HG03139 (cell line): ENCODE measurements around the gene ARHGEF28.

Experiments
- ATAC-seq: cut with Tn5 transposase; IDR thresholded peaks from one replicate; pipeline ENCODE4 v1.9.1; 2021; ENCODE audit not compliant: unreplicated experiment

The ARHGEF28 gene

DNA sequence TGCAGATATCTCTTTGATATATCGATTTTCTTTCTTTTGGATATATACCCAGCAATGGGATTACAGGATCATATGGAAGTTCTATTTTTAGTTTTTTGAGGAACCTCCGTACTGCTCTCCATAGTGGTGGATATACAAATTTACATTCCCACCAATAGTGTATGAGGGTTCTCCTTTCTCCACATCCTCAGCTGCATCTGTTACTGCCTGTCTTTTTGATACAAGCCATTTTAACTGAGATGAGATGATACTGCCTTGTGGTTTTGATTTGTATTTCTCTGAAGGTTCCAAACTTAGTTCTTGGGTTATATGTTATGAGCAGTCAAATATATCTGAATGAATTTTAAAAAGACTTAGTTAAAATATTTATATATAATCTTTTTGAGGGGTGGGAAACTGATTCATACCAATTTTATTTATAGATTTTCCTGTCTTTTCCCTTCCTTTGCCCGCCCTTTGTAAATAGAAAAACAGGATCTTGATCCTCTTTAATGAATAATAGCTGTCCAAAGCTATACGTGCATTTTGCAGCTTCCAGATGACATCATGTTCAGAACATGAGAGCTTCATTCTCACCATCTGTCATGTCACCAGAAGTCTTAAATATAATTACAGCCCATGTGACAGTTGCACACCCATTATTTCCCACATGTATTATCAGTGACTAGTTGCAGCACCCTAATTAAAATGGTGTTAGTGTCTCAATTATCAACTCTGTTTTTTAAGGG lies 6.2 kb upstream of the ARHGEF28 start:
- no peak for ATAC-seq

DNA sequence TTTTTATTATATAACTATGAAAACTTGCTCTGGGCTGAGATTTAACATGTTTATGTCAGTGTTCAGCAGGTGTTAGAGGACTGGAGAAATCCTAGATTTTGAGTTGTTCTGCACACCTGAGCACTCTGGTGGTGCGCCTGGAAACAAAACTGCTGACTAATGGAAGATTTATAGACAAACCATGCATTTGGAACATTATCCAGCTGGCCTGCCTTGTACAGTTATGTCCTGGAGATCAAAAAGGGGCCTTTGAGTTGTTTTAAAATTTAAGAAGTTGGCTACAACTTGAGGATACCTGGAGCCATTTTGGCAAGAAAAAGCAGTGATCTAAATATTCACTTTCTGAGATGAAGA lies 5.7 kb upstream of the ARHGEF28 start:
- ATAC-seq, result no peak

DNA sequence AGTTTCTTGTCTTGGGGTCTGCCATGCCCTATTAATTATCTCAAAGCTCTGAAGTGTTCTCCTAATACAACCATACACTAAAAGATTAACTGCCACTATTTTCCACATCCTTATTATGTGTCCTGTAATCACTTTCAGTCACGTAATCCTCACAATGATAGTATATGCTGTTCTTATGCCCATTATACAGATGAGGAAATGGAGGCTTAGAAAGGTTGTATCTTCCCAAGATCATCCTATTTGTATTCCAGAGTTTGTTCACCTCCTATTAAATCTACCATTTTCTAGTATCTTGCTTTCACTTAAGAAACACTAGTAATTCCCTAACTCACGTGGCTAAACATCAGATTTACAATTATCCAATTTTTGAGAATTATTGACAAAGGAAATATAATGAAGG lies 2.9 kb upstream of the ARHGEF28 start:
- ATAC-seq, result no peak

DNA sequence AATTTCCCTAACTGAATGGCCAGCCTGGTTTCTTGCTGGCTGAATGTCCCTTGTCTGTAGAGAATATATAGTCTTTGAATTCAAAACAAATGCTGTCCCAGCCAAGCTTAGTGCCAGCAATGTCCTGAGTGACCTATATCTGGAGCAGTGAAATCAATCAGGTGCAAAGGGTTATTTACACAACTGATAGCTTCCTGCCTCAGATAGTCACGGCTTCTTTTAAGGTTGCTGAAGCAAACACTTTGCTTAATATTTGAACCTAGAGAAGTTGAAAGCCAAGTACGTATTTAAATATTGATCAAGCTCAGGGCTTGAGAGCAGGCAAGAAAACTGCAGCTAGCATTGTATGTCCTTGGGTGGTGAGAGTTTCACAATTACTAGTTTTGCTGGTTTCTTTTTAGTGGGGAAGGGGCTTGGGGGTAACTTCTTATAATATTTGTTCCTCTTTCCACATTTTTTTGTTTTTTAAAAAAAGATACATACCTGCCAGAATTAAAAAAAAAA lies 2.0 kb upstream of the ARHGEF28 start:
- no peak for ATAC-seq

DNA sequence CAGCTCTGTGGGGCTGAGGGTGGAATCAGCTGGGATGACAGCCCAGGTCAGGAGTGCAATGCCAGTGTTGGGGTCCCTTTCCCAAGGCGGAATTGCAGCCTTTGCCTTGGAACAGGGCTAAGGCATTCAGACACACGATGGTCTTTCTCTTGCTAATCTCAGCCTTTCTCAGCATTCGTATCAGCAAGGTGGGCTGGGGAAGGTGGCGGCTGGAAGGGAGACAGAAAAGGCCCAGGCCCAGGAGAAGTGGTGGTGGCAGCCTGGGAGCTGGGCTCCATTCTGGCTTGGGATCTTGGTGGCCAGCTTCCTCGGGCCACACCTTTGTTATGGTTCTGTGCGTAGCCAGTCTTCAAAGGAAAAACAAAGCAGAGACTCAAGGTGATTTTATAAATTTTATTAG lies 1.1 kb upstream of the ARHGEF28 start:
- ATAC-seq, result no peak

DNA sequence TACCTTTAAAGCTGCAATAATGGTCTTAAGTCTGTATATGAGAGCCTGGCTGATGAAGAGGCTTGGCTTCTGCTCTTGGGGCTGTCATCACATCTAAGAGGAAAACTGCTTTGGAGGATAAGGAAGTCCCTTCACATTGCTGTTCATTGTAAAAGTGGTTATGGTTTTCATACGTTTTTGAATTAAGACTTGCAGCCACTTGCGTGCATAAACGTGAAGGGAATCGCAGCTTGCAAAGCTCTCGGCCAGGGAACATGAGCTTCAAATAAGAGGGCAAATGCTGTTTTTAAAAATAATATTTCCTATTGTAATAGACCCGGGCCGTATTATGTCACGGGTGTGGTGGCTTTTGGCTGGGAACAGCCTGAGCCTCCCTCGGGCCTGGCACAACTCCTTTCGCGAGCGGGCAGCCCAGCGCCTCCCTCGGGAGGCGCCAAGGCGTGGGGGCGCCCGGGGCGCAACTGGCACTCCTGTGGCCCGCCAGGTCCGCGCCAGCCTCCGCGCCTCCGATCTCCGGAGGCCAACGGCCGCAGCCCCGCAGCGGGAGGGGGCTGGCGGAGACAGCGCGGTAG lies 538 bp upstream of the ARHGEF28 start:
- no peak for ATAC-seq

DNA sequence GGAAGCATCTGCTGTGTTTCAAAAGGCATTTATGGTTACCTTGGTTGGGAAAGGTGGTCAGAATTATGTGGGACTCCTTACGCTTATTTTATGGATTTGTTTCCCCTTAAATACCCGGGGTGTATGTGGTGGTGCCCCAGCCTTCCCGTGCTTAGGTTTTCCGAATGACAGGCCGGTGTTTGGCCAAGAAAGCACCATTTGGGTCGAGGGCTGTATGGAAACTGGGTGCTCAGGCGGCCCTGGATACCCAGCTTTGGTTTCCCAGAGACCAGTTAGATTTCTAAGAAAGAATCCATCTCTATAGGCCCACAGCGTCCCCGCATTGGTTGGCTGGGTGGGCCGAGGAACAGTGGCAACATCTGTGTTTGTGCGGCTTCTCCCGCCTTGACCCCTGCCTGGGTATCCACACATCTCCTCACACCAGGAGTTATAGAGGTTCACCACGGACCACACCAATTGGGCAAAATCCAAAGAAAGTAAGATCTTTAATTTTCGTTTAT lies 868 bp downstream of the ARHGEF28 start:
- no peak for ATAC-seq

DNA sequence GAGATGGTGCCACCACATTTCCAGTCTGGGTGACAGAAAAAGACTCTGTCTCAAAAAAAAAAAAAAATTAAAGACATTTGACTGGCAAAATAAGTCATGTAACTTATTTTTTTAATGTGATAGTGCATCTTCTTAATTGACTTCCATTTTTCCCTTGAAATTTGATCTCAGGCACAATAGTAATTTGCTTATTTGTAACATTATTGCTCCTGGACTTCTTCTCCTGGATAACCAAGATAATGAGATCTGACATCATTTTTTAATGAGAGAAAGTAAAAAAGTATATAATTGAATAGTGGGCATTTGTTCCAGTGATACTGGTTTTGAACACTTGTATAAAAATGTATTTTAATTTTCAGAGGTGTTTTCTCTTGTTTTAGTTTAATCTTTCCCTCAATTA lies 3.5 kb downstream of the ARHGEF28 start:
- no peak for ATAC-seq

DNA sequence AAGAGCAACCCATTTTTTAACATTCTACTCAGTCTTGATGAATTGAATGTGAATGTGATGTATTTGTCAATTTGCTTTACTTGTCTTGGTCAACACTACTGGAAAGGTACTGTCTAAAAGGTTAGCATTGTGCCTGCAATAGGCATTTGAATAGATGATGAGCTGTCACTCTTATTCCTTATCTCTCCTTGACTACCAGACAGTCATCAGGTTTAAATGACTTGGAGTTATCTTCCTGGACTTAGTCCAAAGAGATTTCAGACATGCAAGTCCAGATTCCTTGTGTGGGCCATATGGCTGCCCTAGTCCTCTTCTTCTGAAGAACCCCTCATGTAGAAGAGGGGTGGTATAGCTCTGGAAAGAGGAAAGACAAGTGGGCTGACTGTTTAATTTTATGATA lies 4.8 kb downstream of the ARHGEF28 start:
- ATAC-seq, result no peak

DNA sequence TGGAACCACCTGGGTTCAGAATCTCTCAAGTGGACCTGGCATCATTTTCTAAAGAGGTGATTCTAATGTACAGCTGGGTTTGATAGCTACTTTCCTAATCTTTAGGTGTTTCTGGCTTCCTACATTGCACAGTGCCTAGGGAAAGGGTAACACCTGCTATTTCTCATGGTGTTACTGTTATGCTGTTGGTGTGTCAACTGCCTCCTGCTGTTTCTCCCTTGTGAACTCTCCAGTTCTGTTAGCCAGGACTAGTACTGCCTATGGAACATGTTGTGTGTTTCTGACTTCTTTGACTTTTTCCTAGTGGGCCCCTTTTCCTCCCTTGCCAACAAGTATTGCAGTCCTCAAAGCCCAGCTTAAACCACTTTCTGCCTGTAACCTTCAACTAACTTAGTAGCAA lies 5.5 kb downstream of the ARHGEF28 start:
- ATAC-seq, result no peak

DNA sequence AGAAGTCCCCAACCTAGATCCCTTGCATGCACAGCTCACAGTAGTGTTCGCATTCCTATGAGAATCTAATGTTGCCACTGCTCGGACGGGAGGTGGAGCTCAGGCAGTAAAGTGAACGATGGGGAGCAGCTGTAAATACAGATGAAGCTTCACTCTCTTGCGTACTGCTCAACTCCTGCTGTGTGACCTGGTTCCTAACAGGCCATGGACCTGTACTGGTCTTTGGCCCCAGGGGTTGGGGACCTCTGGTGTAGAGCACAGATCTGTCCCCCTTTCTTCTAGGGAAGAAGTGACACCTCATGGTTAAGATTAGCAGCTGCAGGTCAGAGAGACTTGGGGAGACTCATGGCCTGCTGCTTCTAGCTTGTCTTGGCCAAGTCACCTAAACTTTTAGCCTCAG lies 7.1 kb downstream of the ARHGEF28 start:
- no peak for ATAC-seq

DNA sequence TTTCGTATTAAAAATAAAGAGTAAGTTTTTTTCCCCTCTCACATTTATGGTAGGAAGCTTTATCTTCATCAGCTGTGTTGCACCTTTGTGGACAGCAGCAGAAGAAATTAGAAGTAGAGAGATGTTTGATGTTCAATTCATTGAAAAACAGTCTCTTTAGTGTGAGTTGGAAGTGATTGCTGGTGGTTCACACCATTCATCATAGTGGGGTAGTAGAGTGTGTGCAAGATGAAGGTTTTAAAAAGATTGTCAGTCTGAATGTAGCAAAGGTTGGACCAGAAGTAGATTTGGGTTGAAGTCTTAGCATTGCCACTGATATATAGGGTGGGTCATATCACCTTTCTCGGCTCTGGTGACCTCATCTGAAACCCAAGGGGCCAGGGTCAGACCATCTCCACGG lies 10.4 kb downstream of the ARHGEF28 start:
- no peak for ATAC-seq

DNA sequence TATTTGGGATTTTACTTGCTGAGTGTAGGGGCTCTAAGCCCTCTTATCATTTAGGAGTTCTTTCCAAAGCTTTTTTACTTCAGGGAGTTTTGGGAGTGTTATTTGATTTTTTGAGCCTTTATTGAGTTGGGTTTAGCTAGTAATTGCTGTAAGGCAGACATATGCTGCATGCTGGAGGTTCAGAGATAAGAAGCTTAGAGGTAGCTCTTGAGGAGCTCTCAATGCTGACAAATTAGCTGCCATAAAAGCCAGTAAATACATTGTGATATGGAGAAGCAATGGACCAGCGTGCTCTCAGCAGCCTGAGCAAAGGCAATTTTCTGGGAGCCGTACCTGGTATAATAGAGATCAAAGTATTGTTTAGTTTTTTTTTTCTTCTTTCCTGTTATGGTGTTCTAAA lies 11.6 kb downstream of the ARHGEF28 start:
- ATAC-seq, result no peak

DNA sequence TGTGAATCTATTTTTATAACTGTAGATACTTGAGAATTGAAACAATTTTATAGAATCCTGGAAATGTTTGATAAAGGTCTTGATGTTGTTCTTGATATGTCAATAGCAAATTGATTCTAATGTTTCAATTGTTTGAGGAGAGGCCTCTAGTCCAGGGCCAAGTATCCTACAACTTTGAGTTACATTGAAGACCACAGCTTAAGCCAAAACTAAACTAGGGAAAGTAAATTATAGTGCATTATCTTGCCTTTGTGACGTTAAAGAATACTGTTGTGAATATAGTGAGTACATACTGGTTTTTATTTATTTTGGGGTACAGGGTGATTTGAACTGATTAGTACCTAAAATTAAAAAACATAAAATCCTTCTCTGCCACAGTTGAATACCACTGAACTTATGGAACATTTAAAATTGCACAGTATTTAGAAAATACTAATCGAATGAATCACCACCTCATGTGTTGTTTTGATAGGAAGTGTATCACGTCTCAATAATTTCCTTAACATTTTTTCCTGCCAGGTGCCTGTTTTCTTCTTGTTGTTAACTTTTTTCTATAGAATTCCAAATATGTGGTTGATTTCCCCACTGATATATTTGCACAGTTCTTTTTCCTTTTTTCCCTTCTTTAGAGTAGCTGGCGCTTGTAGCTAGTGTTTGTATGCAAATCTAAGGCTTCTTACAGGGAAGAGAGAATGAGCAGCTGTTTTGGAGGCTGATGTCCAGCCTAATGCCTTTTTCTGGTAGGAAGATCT lies 12.5 kb downstream of the ARHGEF28 start:
- ATAC-seq, result no peak

DNA sequence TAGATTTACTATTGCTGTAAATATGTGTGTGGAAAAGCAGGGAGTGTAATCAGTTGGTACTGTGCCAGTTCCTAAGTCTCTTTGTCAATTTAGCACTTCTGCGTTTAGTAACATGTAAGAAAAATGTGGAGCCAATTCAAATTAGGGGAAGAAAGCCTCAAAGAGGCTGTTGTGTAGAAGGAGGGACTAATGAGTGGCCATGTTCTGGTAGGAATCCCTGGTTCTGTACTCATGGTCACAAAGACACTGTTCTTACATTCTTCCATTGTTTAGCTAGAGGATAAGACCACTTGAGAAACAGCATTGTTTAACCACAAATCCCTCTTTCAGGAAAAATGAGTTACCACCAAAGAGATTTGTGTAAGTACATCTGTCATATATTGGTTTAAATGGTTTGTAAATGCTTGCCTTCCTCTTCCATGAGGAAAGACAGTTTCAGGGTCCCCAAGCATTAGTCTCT lies 14.9 kb downstream of the ARHGEF28 start:
- no peak for ATAC-seq

DNA sequence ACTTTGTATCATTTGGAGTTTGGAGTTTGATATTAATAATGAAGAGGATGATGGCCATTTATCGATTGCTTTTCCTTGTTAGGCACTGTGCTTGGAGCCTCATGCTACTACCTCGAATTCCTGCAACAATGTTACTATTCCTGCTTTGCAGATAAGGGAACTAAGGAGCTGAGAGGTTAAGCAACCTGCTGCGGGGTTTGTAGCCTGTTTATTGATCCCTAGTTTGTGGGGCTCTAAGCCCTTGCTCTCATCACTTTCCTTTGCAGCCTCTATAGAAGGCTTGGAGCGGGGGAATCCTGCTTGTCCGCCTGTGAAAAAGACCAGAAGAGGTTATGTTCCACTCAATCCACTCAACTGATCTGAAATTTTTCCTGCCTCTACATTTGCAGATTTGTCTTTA lies 15.8 kb downstream of the ARHGEF28 start:
- ATAC-seq, result no peak

DNA sequence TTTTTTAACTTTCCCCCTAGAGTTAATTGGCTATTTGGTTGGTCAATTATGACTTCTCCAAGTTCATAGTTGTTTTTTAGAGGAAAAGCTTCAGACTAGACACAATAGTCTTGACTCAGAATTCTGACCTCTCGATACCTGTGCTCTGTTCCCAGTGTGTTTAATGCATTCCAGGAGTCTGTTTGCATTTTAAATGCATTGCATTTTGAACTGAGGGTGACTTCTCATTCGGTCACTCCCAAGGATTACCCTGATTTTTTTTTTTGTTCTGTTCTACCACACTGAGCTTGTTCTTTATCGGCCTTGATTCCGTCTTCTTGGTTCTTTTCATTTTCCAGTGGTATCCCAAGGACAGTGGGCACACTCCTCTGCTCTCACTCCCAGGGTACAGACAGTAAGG lies 16.3 kb downstream of the ARHGEF28 start:
- ATAC-seq, result no peak

DNA sequence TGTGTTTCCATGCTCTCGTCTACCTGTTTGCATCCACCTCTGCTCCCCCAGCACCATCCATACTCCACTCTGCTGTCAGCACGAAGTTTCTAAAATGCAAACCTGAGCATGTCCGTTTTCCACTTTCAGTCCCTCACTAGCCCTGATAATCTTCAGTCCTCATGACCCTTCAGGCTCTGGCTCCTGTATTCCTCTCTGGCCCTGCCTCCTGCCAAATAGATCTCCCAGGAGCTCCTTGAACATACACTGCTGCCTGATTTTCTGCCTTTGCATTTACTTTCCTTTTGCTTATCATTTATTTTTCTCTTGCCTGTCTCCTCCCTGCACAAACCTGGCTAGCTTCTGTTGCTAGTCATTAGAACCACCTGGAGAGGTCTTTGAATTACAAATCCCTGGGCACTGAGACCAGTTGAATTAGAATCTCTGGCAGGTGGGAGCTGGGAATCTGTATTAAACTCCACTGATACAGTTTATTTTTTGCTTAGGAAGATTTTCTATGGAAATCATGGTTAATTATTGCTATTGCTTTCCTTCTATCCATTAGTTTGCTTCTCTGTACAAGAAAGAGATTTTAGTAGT lies 18.5 kb downstream of the ARHGEF28 start:
- no peak for ATAC-seq

DNA sequence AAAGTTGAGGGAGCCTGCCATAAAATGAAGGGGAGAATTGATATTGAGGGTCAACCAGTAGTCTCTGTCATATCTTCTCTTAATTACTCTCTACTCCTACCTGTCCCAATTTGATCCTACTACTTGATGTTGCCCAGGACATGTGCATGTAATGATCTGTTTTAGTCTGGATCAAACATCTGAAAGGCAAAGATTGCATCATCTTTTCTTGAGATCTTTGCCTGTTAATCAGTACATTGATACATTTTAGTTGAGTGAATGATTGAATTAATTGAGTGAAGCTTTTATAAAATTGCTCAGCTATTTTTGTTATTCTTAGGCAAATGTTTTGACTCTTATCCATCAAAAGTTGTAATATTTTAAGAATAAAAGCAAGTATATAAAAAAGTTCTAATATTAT lies 21.7 kb downstream of the ARHGEF28 start:
- no peak for ATAC-seq

DNA sequence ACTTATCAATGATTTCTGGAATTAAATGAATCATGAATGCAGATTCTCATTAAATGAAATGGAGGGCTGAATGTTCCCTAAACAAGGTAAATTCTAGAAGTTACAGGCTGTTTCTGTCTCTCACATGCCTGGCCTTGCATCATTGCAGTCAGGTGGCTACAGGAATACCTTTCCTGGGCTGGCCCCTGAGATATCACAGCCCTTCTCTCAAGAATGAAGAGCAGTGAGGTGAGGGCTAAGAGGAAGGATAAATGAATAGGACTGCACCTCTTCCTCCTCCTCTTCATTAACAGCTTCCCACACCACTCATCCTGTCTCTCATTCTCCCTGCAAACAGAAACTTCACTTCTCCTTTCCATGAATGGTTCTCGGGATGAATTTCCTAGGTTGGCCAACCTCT lies 22.5 kb downstream of the ARHGEF28 start:
- no peak for ATAC-seq

DNA sequence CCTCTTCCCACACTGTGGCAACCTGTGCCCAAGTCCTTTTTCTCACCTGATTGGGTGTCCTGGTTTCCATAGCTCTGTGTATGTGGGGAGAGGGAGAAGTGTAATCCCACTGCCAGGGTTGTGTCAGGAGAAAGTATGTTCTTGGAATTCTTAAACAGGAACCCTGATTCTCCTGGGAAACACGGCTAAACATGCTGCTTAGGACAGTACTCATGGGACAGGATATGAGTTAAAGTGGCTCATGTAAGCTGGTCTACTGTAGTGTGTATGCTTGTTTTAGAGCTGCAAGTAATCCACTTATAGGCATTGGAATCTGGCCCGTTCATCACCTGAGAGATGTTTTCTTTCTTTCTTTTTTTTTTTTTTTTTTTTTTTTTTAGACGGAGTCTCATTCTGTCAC lies 23.9 kb downstream of the ARHGEF28 start:
- no peak for ATAC-seq

DNA sequence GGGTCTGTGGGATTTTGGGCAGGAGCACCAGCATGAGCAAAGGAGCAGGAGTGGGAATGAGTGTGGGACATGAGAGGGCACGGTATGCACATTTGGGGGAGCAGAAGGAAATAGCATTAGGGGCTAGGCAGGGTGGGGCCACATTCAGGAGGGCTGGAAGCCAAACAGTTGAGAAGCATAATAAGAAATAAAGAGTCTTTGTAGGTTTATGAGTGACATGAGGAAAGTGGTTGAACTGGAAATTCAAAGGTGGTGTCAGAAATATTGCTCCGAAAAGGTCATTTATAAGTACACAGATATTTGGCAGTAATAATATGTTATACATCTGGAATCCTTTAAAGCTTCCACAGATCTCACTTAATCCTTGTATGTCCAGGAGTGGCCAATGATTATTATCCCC lies 26.4 kb downstream of the ARHGEF28 start:
- no peak for ATAC-seq
